Measurements from ENCODE around the gene CXCR2.
"Not testable (repeated sequence)": the region's sequence is repeated elsewhere in the genome, so short reads cannot be mapped to it uniquely, and the experiment has no call there.

DNA sequence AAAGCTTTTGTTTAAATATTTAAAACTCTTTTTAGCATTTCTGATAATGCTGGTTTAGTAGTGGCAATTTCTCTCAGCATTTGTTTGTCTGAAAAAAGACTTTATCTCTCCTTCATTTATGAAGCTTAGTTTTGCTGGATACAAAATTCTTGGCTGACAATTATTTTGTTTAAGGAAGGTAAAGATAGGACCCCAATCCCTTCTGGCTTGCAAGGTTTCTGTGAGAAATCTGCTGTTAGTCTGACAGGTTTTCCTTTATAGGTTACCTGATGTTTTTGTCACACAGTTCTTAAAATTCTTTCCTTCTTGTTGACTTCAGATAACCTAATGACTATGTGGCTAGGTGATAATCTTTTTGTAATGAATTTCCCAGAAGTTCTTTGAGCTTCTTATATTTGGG is 3.5 kb upstream of the CXCR2 start:
- TF ChIP-seq, protein P1, sequence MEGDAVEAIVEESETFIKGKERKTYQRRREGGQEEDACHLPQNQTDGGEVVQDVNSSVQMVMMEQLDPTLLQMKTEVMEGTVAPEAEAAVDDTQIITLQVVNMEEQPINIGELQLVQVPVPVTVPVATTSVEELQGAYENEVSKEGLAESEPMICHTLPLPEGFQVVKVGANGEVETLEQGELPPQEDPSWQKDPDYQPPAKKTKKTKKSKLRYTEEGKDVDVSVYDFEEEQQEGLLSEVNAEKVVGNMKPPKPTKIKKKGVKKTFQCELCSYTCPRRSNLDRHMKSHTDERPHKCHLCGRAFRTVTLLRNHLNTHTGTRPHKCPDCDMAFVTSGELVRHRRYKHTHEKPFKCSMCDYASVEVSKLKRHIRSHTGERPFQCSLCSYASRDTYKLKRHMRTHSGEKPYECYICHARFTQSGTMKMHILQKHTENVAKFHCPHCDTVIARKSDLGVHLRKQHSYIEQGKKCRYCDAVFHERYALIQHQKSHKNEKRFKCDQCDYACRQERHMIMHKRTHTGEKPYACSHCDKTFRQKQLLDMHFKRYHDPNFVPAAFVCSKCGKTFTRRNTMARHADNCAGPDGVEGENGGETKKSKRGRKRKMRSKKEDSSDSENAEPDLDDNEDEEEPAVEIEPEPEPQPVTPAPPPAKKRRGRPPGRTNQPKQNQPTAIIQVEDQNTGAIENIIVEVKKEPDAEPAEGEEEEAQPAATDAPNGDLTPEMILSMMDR (IDR thresholded peaks at IDR 0.05) = not testable (repeated sequence)
- not testable (repeated sequence) for TF ChIP-seq POLR2AphosphoS5, POLR2A (IDR thresholded peaks at IDR 0.05)

Data from breast epithelium (tissue), 3 donors.